Suppressor macrophage treated with lipopolysaccharide for 4 hours (primary cell): ENCODE results near the gene FEV.

Experiments used
- DNase-seq: peaks from one replicate; pipeline ENCODE4 v3.0.0-alpha.2; 2020

FEV gene

GRCh38 chr2:218985021-218985324 lies at the start of gene FEV:
Gene FEV (minus strand): TSS chr2:218985184. CDS start chr2:218985075, 109 bp downstream.
- DNase-seq = no peak

DNA sequence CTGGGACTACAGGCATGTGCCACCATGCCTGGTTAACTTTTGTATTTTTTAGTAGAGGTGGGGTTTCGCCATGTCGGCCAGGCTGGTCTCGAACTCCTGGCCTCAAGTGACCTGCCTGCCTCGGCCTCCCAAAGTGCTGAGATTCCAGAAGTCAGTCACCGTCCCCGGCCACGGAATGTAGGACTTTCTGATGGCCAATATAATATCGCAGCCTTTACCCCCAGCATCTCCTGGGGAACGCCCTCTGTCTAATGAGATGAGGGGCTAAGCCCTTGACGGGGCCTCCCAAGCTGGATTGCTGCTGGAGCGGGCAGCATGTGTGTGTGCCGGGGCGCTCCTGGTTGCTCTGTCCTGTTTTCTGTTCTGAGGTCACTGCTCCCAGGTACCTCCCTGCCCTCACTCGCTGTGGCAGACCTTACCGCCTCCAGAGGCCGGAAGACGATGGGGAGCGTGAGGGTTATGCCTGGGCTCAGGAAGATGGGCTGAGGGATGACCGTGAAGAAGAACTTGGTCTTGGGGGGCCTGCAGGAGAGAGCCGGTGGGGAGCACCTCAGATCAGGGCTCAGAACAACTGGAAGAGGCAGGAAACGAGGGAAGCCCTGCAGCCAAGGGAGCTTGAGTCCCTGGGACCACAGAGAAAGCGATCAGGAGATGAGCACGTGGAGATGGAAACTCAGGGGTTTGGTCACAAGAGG lies 47.2 kb upstream of the FEV start:
- no peak for DNase-seq

- no peak for DNase-seq
Observed at GRCh38 chr2:219031005-219031738, 46.2 kb upstream of the FEV start.

DNA sequence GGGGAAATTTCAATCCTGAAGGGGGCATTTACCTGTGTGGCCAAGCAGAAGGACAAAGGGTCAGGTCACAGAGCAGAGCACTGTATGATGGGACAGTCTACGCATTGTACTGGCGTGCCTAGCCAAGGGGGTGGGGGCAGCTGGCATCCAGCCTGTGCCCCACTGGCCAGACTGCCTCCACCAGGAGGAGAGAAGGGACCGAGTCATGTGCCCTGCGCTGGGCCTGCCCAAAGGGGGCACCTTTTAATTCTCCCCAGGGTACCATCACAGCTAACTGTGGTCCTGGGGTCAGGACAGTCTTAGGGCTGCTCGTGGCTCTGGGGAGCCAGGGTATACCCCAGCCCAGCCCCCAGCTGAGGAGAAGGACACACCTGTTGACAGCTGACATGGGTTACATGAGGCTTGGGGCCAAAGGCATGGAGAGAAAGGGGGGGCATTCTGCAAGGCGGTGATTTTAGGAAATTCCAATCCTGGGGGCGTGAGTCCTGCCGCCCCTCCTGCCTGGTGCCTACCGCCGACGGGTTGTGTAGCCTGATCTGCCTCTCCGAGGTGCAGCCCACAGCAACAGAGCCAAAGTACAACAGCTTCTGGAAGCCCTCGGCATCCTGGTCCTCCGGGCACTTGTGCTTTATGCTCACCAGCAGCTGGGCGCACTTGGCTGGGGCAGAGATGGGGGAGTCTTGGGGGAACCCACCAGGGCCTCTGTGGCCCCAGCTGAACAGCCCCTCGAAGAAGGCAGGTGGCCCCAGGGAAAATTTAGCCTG lies 45.4 kb upstream of the FEV start:
- DNase-seq = no peak

DNA sequence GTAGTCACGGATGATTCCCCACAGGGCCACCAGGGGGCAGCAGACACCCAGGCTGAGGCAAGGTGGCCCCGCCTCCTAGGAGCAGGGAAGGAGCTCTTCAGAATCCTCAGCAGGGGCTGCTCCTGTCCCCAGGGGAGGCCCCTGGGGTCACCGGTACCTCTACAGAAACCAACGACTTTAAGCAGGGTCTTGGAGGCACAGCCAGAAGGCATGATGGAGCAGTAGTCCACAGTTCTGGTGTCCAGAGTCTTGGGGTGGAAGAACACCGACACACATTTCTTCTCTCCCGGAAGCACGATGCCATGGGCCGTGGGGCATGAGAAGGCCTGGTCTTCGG lies 44.8 kb upstream of the FEV start:
- peak; percentile 83 for DNase-seq

GRCh38 chr2:219028996-219029828 lies 44.2 kb upstream of the FEV start:
- no peak for DNase-seq

DNA sequence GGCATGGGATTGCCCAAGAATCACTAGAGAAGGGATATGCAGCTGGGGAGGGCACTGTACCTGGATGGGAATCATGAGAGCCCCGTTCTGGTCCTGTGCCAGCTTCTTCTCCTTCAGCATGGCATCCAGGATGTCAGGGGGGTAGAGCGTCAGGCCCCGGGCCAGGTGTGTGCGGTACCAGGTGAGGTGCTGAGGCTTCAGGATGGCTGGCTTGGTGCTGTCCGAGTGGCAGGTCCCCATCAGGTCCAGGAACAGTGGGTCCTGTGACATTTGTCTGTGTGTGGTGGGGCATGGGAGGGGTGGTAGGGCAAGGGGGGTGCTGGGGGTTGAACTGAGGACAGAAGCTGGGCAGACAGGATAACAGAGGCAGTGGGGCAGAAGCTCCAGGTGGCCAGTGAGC lies 43.2 kb upstream of the FEV start:
- no peak for DNase-seq

DNA sequence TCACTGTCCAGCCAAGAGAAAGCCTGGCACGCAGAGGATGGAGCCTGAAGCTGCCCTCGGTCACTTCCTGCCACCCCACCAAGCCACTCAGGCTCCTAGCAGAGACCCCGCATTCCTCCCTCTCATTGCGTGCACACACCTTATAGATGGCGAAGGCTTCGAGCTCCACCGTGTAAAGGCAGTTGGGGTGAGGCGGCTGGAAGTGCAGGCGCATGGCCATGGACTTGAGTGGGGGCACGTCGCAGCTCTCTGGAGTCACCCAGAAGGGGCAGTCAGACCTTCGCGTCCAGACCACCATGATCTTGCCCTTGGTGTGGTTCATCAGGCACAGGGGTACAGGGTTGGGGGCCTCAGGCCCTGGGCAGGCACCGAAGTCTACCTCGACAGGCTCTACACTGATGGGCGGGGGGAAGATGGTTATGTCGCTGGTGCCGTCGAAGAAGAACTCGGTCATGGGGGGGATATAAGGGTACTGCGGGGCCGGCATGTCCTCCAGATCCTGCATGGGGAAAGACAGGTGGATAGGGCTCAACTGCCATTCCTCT lies 42.6 kb upstream of the FEV start:
- DNase-seq = no peak

- no peak for DNase-seq
Observed at GRCh38 chr2:219026946-219027345, 42.0 kb upstream of the FEV start.

GRCh38 chr2:219025637-219026585 lies 40.9 kb upstream of the FEV start:
- DNase-seq = no peak

DNA sequence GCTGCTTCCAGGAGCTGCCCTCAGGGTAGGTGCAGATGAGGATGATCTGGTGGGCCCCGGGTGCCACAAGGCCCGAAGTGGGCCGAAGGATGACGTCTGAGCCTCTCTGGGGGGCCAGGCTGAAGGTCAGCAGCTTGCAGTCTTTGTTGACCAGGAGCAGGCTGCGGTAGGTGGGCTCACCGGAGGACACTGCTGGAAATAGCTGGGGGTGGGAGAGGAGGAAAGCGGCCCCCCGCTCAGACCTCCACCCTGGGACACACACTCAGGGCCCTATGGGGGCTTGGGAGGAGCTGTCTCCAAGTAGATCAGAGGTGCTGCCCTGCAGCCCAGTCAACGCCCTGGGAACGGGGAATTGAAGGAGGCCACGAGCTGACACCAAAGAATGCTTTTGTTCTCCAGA lies 39.1 kb upstream of the FEV start:
- no peak for DNase-seq

GRCh38 chr2:219023045-219023605 lies 38.1 kb upstream of the FEV start:
- DNase-seq = no peak

DNA sequence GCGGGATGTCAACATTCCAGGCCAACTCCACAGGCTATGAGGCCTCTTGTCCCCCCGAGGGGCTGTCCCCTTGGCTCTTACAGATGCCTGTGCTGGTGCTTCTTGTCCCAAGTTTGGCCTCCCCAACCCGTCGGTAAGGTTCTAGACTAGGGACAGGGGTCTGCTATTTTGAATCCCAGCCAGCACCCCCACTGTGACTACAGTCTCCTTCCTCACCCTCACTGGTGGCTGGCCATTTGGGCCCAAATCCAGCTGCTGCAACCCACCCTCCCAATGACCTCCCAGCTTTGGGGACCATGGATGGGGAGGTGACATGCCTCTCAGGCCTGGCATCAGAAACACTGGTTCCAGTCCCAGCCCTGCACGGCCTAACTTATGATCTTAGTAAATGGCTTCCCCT lies 37.6 kb upstream of the FEV start:
- DNase-seq = no peak

DNA sequence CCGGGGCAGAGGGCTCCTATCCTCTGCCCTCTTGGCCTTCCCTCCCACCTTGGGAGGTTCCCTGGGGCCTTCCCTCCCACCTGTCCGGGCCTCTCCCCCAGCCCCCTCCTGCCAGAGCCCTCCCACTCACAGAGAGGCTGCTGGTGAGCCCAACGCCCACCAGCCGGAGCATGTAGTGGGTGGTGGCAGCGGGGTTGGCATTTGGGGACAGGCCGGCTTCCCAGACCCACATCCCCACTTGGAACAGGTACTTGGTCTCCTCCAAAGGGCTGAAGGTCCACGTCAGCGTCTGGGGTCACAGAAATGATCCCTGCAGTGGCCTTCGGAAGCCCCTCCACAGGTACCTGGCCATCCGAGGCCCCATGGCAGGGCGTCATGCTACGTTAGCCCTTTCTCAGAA lies 37.1 kb upstream of the FEV start:
- no peak for DNase-seq

DNA sequence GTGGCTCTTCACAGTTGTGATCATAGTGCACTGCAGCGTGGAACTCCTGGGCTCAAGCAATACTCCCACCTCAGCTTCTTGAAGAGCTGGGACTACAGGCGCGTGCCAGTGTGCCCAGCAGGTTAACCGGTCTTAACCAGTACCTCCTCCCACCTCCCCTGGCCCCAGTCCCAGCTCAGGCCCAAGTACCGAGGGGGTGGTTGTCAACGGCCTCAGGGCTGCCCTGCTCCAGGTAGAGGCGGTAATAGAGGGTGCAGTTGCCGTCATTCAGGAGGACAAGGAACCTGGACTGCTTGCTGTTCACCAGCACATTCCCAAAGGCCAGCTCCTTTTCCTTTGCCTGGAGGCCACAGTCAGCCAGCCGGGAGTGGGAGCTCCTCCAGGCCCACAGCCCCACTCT lies 36.6 kb upstream of the FEV start:
- no peak for DNase-seq

GRCh38 chr2:219020604-219021365 lies 35.8 kb upstream of the FEV start:
- no peak for DNase-seq

- DNase-seq = no peak
Observed at GRCh38 chr2:219019436-219019835, 34.5 kb upstream of the FEV start.

DNA sequence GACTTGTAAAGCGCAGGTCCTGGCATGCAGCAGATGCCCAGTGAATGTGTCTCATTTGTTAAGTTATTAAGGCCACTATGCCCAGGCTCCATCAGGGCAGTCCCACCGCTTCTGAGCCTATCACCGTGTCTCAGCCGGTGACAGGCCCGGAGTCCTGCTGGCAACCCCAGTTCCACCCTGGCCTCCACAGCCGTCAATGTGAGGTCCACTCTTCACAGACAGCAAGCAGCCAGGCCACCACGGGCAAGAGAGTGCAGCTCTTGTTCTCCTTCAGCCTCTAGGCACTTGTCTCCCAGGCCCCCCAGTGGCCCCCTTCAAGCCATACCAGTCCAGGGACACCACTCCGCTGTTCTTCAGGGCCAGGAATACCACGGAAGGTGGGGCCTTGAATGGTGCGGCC lies 33.7 kb upstream of the FEV start:
- DNase-seq = no peak

GRCh38 chr2:219018286-219018685 lies 33.3 kb upstream of the FEV start:
- no peak for DNase-seq

GRCh38 chr2:219017201-219017931 lies 32.4 kb upstream of the FEV start:
- DNase-seq = no peak
